DMS153 (cell line): Measurements from ENCODE around the gene MRNIP.

Experiments
- DNase-seq: peaks from one replicate; lab custom pipeline; 2025; lab: John Stamatoyannopoulos, UW

Gene MRNIP, protein sequence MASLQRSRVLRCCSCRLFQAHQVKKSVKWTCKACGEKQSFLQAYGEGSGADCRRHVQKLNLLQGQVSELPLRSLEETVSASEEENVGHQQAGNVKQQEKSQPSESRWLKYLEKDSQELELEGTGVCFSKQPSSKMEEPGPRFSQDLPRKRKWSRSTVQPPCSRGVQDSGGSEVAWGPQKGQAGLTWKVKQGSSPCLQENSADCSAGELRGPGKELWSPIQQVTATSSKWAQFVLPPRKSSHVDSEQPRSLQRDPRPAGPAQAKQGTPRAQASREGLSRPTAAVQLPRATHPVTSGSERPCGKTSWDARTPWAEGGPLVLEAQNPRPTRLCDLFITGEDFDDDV

DNA sequence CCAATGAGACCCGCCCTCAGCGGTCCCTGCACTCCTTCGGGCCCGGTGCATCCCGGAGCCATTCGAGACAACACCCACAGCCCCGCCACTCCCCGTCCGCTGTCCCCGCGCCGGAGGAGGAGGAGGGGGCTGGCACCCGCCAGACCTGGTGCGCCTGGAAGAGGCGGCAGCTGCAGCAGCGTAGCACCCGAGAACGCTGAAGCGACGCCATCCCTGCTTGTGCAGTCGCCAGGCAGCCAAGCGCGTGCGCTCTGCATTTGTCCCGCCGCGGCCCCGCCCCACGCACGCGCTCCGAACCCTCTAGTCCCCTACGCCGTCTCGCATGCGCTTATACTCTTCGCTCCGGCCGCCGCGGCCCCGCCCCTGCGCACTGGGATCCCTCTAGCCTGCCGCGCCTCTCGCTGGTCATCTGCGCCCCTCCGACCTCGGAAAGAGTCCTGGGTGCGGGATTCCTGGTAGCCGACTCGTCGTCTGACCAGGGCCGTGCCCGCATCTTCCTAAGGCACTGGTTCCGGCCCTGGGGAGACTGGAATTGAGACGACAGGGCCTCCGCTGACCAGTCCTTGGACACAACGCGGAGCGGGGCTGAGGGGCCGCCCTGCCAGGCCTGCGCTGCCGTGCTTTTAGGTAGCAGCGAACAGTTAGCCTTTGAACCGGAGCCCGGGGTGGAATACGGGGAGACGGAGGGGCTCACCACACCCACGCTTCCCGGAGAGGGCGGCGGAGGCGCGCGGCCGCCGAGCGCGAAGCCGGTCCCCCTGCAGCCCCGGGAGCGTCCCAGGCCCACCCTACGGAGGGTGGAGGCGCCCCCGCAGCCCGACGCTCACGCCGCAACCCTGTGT is at the start of gene MRNIP:
MRNIP (minus strand) TSS at position 232 of the 842 bp plus-strand sequence; CDS start at position 211, 21 bp downstream.
- peak; percentile 81 for DNase-seq

DNA sequence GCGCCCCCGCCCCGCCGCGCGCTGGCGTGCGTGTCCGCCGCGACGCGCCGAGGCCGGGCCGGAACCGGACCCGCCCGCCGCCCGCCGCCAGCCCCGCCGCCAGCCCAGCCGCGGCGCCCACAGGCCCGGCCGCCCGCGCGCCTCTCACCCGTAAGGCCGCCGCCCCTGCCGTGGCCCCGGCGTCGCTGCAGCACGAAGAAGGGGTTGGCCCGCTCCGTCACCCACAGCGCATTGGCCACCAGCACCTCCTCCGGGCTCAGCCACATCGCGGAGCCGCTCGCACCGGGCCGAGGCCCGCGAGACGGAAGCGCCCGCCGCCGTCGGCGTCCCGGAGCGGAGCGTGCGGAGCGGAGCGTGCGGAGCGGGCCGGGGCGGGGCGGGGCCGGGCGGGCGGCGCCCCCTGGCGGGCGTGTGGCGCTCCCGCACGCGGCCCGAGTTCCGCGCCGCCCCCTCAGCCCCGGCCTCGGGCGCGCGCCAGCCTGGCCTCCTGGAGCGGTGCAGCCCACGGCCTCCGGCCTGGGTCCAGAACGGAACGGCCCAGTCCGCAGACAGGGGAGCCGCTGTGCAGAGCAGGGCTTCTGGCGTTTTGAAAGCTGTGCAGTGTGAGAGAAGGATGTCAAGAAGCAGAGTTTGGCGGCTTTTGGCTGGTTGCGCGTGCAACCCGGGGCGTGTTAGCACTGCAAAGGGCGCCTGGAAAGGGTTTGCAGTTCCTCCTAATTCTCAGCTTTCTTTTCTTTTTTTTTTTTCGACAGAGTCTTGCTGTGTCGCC is 49.1 kb upstream of the MRNIP start, which contains the start of gene TBC1D9B:
TBC1D9B (minus strand) TSS at position 342 of the 769 bp plus-strand sequence; CDS start at position 266, 76 bp downstream.
- DNase-seq, result no peak

DNA sequence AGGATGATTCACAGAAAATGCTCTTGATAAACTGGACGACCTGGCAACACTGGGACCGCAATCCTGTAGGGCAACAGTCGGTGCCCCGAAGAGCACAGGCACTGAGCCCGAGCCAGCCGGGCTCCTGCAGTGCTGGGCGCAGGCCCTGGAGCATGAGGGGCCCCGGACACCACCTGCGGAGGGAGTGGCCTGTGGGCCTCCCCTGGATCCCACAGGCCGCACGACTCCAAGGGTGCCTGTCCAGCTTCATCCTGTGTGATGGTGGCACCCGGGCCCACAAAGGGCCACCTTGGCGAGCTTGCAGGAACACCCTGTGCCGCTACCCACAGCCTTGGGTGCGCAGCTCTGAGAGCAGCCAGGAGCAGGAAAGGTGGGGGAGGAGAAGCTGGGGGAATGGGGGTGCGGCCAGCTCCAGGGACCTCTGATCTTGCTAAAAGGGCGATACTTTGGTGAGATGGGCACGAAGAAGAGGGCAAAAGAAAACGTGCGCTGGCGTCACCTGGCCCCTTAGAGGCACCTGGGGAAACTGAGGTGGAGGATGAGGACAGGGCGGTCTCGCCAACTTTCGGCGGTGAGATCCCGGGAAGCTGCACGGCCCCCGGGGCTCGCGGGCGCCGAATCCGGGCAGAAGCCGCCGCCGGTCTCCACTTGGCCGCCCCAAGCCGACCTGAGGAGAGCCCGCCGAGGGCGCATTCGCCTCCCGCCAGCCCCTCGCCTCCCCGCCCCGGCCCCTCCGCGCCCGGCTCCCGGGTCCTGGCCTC is 48.4 kb upstream of the MRNIP start:
- no peak for DNase-seq

DNA sequence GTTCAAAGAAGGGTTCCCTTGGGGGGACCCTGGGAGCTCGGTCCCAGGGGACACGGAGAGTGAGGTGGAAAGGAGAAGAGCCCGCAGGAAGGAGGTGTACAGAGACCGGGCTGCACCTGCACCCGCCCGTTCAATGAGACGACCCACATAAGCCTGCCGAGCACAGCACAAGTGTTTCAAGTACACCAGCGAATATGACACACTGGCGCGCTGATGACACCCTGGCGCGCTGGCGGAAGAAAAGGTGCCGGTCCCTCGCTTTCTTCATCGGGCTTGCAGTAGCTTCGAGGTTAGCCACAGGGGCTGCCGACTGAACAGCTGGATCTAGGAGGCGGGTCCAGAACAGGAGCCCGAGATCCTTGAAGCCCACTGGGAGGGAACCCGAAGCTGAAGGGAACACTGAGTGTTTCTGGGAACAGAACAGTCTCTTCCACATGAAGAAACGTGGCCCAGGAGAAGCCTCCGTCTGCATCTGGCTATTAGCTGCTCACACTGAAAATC is 47.7 kb upstream of the MRNIP start:
- DNase-seq, result no peak

DNA sequence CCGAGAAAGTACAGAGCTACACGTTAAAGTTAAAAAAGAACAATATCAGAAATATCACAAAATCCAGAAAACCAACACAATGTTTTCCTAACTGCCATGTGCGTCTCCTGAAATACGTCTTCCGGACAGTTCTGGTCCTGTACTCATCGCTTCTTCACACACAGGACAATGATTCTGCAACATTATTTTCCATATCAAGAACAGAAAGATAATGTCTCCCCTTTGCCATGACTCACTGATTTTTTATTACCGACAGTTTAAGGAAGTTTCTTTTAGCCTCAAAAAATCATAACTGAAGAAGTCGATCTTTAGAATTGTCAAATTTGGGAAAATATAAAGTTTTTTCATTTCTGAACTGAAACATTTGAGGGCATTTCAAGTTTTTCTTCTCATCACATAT is 46.5 kb upstream of the MRNIP start:
- no peak for DNase-seq

DNA sequence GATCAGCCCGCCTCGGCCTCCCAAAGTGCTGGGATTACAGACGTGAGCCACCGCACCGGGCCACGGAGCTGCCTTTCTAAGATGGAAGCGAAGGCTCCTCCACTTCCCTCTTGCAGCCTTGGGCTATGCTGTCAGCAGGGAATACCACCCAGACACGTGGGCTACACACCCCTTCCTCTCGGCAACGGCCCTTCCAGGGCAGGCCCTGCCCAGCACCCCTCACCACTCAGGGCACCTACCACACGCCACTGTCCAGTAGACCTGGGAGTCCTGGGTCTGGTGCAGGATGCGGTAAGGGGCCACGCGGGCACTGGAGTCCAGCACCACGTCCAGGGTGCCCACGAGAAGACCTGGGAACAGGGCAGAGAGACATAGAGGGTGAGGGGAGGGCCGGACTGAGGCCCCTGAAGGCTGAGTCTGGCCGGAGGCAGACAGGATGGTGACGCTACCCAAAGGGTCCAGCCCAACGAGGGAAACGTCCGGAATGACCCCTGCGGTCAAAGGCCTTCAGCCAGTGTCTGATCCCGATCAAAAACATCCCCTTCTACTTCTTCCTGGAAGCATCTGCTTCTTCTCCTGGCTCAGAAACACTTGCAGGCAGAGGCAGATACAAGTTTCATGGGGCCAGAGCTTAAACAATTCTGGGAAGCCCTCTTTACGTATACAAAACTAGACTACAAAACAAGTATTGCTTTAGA is 46.0 kb upstream of the MRNIP start:
- DNase-seq, result no peak

DNA sequence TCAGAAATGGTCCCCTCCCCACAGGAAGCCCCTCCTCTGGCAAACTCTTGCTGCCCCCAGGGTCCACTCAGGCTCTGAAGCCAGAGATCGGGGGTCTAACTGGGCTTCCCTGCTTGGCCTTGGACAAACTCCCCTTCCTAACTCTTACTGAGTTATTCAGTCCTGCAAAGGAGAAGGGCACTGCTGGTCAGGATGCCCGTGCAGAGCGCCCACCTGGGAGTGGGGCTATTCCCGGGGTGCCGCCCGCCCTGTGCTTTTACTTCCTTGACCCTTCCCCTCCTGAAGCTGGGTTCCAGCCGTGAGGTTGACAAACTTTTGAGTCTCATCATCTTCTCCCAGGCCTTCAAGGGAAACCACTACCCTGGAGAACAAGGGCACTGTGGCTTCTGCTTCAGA is 44.1 kb upstream of the MRNIP start:
- DNase-seq, result no peak

DNA sequence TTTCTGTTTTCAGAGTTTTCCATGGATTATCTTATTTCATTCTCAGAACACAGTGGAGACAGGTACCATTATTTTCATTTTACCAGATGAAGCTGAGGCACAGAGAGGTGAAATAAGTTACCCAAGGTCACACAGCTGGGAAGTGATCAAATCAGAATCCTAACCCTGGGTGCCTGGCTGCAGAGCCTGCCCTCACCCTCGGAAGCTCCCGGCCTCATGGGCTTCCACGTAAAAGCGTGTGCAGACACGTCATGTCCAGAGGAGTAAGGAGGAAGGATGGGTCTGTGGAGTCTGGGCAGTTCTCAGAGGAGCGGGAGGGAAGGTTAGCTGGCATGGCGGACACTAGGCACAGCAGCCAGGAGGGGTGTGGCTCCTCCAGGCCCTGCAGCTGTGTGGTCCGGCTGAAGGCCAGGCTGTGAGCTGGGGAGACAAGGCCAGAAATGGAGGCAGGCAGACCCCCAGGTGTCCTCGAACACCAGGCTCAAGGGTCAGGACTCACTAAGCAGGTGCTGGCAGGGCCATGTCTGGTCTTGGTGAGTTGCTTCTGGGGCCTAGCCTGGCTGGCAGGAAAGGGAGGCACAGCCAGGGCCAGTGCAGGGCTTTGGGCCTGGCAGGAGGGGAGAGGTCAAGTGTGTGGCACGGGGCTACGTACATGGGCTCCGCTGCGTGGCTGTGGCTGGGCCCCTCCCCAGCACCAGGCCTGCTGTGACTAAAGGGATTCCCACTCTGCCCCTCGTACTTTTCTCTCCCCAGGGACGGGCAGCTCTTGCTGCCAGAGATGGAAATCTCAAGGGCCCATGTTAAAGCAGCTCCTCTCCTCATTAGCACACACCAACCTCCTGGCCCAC is 43.5 kb upstream of the MRNIP start:
- DNase-seq, result no peak

DNA sequence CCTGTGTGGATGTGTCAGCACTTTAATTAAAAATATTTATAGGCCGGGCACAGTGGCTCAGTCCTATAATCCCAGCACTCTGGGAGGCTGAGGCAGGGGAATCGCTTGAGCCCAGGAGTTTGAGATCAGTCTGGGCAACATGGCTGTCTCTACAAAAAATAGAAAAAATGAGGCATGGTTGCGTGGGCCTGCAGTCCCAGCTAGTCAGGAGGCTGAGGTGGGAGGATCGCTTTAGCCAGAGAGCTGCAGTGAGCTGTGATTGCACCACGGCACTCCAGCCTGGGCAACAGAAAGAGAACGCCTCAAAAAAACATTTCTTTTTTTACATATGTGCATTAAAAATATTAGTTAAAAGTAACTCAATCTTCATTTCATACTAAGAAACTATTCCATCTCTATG is 42.8 kb upstream of the MRNIP start:
- DNase-seq, result no peak

DNA sequence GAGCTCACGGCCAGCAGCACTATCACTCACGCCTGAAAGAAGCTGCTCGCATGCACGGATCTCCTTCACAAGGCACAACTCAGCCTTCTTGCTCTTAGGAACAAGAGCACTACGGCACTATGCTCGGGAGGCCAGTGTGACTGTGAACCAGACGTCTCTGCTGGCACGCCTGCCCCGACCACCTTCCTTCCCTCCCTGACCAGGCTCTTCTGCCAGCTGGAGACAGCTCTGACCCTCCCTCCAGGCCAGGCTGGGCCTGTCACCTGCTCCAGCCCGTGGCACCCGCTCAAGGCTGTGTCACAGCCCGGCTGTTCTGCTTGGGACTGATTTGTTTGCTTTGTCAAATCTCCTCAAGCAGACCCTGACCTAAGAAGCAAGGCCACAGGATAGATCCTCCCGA is 42.1 kb upstream of the MRNIP start:
- no peak for DNase-seq

DNA sequence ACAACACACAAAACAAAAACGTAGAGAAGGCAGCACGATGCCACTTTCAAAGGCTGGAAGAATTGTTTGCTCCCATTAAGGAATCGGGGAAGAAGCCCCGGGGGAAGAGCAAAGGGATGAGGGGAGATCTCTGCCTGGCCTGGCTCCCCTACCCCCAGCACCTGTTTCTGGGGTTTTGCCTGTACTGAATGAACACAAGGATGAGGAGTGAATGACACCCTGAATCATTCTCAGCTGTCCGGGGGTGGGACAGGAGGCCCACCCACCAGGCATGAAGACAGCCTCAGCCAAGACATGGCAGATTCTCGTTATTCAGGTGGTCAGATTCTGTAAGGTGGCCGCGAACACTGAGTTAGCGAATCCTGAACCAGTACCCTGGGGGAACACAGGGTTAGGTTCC is 41.6 kb upstream of the MRNIP start:
- DNase-seq, result no peak

DNA sequence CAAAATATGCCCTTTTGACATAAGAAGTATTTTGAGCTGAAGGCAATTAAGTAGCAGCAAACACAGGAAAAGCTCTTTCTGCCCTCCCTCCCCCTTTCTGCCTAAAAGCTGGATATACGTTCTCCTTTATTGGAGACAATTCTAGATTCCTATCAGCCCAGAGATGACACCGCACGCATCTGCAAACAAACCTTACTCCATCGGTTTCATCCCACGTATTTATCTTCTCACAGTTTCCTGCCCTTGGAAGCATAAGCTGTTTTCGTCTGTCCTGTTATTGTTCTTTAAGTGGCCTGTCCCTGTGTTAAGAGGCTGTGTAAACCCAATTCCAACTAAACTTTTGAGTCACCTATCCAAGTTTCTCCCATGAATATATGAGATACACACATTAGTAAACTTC is 37.2 kb upstream of the MRNIP start:
- DNase-seq, result no peak

DNA sequence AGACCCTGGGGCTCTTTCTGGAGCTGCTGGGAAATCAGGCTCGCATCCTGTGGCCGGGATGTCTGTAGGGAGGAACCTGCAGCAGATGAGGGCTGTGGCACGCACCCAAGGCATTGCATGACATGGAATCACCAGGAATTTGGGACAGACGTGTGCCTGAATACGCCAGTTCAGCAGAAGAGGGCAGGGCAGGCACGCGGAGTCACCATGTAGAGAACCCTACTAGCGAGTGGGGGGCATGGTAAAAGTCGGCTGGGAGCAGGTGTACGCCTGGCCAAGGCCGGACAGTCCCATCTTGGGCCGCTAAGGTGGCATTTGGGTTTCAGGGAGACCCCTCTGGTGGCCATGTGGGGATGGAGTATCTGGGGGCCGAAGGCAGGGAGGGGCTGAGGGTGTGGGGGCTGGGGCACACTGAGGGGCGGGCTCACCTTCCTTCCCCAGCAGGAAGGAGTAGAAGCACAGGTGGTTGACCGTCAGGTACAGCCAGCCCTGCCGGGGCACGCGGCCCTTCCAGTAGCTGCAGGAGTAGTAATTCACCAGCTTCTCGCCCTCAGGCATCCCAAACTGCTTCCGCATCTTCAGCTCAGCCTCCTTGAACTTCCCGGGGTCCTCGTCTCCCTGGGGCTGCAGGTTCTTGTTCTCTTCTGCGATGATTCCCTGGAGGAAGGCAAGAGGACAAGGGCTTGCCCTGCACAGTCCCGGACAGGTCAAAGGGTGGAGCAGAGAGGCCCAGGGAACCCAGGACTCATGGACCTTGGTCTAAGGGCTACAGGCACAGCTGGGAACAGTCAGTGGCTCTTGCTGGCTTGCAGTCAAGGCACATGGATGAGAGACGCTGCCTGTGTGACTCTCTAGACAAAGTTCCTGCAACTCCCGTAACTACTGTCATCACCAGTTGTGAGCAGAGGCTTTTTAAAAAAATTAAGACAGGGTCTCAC is 35.6 kb upstream of the MRNIP start:
- DNase-seq, result no peak

DNA sequence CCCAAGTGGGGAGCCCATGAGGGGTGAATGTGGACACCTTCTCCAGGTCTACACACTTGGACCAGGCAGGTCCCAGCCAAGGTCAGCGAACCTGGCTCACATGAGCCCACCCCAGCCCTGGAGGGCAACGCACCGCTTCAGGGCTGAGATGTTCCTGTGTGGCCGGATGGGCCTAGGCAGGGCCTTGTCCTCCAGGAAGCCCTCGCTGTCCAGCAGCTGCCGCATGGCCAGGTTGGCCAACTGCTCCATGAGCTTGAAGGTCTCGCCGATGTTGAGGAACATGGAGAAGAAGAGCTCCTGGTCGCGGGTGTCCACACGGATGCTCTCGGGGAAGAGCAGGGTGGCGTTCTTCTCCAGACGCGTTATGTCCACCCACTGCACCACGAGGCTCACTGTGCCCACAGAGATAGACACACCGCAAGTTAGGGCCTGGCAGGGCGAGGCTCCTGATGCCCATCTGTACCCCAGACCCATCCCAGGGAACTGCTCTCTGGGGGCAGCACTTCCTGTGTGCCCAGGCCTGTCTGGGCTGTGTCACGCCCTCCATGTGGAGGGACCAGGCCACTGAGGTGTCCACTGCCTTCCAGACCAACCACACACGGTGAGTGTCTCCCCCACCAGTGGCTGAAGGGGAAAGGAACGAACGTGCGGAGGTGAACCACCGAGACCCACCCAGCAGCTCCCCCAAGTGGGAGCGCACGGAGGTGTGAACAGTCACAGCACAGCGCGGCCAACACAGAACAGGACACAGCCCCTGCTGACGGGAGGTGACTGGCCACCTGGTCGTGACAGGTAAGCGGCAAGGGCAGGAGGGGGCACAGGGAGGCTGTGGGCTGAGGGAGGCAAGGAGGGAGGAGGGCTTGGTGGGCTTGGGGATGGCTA is 34.7 kb upstream of the MRNIP start:
- no peak for DNase-seq

DNA sequence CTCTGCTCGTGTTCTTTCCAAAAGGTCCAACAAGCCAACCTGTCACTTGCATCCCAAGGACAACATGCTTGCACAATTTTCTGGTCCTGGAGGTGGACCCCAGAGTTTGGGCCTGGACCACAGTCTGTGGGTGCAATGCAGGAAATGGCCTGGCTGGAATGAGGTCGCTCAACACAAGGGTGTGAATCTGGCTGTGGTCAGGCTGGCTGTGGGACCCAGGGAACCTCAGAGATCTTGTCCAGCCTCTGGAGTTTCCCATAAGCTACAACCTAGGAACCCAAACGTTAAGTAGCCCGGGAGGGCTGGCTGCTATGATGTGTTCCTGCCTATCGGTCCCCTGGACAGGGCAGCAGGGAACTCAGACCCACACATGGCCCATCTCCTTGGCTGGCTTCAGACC is 33.6 kb upstream of the MRNIP start:
- DNase-seq, result no peak

DNA sequence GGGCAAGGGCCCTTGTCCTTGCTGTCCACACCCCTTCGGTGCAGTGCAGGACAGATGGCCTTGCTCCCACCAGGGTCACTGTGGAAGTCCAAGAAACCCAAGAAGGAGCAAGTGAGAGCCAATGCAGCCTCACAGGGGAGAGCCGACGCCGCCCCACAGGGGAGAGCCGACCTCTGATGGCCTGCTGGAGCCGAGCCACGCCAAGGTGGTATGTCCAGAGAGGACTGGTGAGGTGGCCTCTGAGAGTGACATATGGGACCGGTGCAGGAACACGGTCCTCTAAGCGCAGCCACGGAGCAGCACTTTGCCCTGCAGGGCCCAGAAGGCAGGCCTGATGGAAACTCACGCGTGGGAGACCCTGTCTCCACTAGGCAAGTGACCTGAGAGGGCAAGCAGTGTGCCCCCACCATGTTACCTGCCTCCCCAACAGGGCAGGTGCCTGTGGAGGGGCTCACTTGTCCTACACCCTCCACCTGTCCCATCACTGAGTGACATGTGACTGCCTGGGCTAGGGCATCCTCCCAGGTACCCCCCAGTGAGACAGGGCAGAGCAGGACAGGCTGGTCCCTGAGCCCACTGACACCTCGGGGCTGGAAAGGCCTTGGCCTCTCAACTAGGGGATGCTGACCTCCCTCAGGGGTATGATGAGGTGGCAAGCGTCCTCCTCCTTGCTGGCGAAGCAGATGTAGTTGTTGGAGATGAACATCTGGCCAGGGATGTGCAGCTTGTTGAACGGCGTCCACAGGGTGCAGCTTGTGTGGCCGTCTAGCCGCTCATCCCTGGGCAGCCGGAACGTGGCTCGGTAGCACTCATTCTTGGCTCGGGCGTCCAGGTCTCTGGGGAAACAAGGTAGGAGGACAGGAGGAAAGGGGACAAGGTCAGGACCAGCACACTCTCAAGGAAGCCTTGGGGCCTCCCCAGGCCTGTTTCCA is 32.4 kb upstream of the MRNIP start:
- DNase-seq, result no peak

DNA sequence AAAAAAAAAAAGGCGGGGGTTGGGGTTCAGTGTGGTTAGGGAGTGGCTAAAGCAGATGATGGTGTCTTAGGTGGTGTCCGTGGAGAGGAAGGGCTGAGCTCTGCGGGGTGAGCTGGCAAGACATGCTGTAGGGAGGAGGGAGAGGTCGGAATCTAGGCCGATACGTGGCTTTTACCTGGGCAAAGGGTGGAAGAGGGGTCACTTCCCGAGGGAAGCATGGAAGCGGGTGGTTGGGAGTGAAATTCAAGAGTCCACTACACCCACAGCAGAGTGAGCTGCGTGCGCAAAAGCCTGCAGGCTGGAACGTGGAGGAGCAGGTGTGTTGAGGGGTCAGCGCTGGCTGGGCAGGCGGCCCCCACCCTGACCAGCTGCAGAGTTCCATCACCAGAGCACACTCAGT is 31.3 kb upstream of the MRNIP start:
- no peak for DNase-seq
